ENCODE results near the gene TUBB2A.

The TUBB2A gene

GRCh38 chr6:3125815-3126214 lies 31.5 kb downstream of the TUBB2A start:
- no peak for DNase-seq (ENCODE audit: low read depth, low spot score)
- H3K9ac ChIP-seq (ENCODE audit: insufficient read length, low read depth), result no peak overlapping the region
- peaks cover 30% of the 10 kb centered on the region for H3K36me3 ChIP-seq (ENCODE audit: insufficient read depth, insufficient read length, low read length)
- no peaks in the 10 kb centered on the region for H3K4me1 ChIP-seq (ENCODE audit: insufficient read depth, insufficient read length)
- no peak overlapping the region for H3K4me3 ChIP-seq (ENCODE audit: insufficient read length, low read depth)
- no peaks in the 10 kb centered on the region for H3K9me3 ChIP-seq (ENCODE audit: insufficient read depth, low read length)
- H3K27me3 ChIP-seq (ENCODE audit: insufficient read depth, insufficient read length), result no peaks in the 10 kb centered on the region
- TF ChIP-seq YY1 (IDR thresholded peaks at IDR 0.05; ENCODE audit: insufficient read depth, insufficient read length), result no peak

- no peak overlapping the region for H3K9ac ChIP-seq (ENCODE audit: insufficient read length, low read depth)
- TF ChIP-seq YY1 (IDR thresholded peaks at IDR 0.05; ENCODE audit: insufficient read depth, insufficient read length) (no peak), ZNF274 (IDR thresholded peaks at IDR 0.05; ENCODE audit: low read depth, low read length) (no peak), SUZ12 (IDR thresholded peaks at IDR 0.05; ENCODE audit: extremely low read depth, insufficient read depth, insufficient read length) (no peak)
- peaks cover 22% of the 10 kb centered on the region for H3K36me3 ChIP-seq (ENCODE audit: insufficient read depth, insufficient read length, low read length)
- H3K4me1 ChIP-seq (ENCODE audit: insufficient read depth, insufficient read length), result no peaks in the 10 kb centered on the region
- DNase-seq (ENCODE audit: low read depth, low spot score), result no peak
- no peaks in the 10 kb centered on the region for H3K9me3 ChIP-seq (ENCODE audit: insufficient read depth, low read length)
- no peak overlapping the region for H3K4me3 ChIP-seq (ENCODE audit: insufficient read length, low read depth)
- no peaks in the 10 kb centered on the region for H3K27me3 ChIP-seq (ENCODE audit: insufficient read depth, insufficient read length)
These were observed 32.7 kb downstream of the TUBB2A start for GRCh38 chr6:3124667-3125066.

GRCh38 chr6:3122823-3123182 lies 34.5 kb downstream of the TUBB2A start:
- peaks cover 7% of the 10 kb centered on the region for H3K36me3 ChIP-seq (ENCODE audit: insufficient read depth, insufficient read length, low read length)
- H3K9me3 ChIP-seq (ENCODE audit: insufficient read depth, low read length), result no peaks in the 10 kb centered on the region
- no peaks in the 10 kb centered on the region for H3K27me3 ChIP-seq (ENCODE audit: insufficient read depth, insufficient read length)
- no peaks in the 10 kb centered on the region for H3K4me1 ChIP-seq (ENCODE audit: insufficient read depth, insufficient read length)
- no peak overlapping the region for H3K9ac ChIP-seq (ENCODE audit: insufficient read length, low read depth)
- TF ChIP-seq SUZ12 (IDR thresholded peaks at IDR 0.05; ENCODE audit: extremely low read depth, insufficient read depth, insufficient read length) (no peak), ZNF274 (IDR thresholded peaks at IDR 0.05; ENCODE audit: low read depth, low read length) (no peak), YY1 (IDR thresholded peaks at IDR 0.05; ENCODE audit: insufficient read depth, insufficient read length) (no peak)
- no peak overlapping the region for H3K4me3 ChIP-seq (ENCODE audit: insufficient read length, low read depth)
- DNase-seq (ENCODE audit: low read depth, low spot score), result no peak

- H3K4me3 ChIP-seq (ENCODE audit: insufficient read length, low read depth), result no peak overlapping the region
- no peak for DNase-seq (ENCODE audit: low read depth, low spot score)
- TF ChIP-seq YY1 (IDR thresholded peaks at IDR 0.05; ENCODE audit: insufficient read depth, insufficient read length), result no peak
- no peak for TF ChIP-seq ZNF274 (IDR thresholded peaks at IDR 0.05; ENCODE audit: low read depth, low read length)
- TF ChIP-seq SUZ12 (IDR thresholded peaks at IDR 0.05; ENCODE audit: extremely low read depth, insufficient read depth, insufficient read length), result no peak
- H3K9me3 ChIP-seq (ENCODE audit: insufficient read depth, low read length), result no peaks in the 10 kb centered on the region
- peaks cover 7% of the 10 kb centered on the region for H3K36me3 ChIP-seq (ENCODE audit: insufficient read depth, insufficient read length, low read length)
- H3K9ac ChIP-seq (ENCODE audit: insufficient read length, low read depth), result no peak overlapping the region
- H3K27me3 ChIP-seq (ENCODE audit: insufficient read depth, insufficient read length), result no peaks in the 10 kb centered on the region
- no peaks in the 10 kb centered on the region for H3K4me1 ChIP-seq (ENCODE audit: insufficient read depth, insufficient read length)
These were observed 36.6 kb downstream of the TUBB2A start for GRCh38 chr6:3120765-3121089.

GRCh38 chr6:3119040-3119723 lies 38.2 kb downstream of the TUBB2A start:
- peak overlapping the region; percentile 95 for H3K9ac ChIP-seq (ENCODE audit: insufficient read length, low read depth)
- H3K9me3 ChIP-seq (ENCODE audit: insufficient read depth, low read length), result no peaks in the 10 kb centered on the region
- no peak for DNase-seq (ENCODE audit: low read depth, low spot score)
- no peaks in the 10 kb centered on the region for H3K4me1 ChIP-seq (ENCODE audit: insufficient read depth, insufficient read length)
- H3K36me3 ChIP-seq (ENCODE audit: insufficient read depth, insufficient read length, low read length), result peaks cover 16% of the 10 kb centered on the region
- TF ChIP-seq YY1 (IDR thresholded peaks at IDR 0.05; ENCODE audit: insufficient read depth, insufficient read length) (no peak), SUZ12 (IDR thresholded peaks at IDR 0.05; ENCODE audit: extremely low read depth, insufficient read depth, insufficient read length) (no peak), ZNF274 (IDR thresholded peaks at IDR 0.05; ENCODE audit: low read depth, low read length) (no peak)
- no peaks in the 10 kb centered on the region for H3K27me3 ChIP-seq (ENCODE audit: insufficient read depth, insufficient read length)
- H3K4me3 ChIP-seq (ENCODE audit: insufficient read length, low read depth), result peak overlapping the region; percentile 88

GRCh38 chr6:3118353-3119039 lies 38.8 kb downstream of the TUBB2A start, which contains the start of gene BPHL:
Gene BPHL (plus strand): TSS chr6:3118711. CDS start chr6:3118741, 30 bp downstream.
- peak within 1 kb of the TSS; percentile 95 for H3K9ac ChIP-seq (ENCODE audit: insufficient read length, low read depth)
- H3K27me3 ChIP-seq (ENCODE audit: insufficient read depth, insufficient read length), result no peaks in the 10 kb centered on the region
- H3K4me3 ChIP-seq (ENCODE audit: insufficient read length, low read depth), result peak within 1 kb of the TSS; percentile 88
- H3K36me3 ChIP-seq (ENCODE audit: insufficient read depth, insufficient read length, low read length), result peaks cover 23% of the 10 kb centered on the region
- H3K4me1 ChIP-seq (ENCODE audit: insufficient read depth, insufficient read length), result no peaks in the 10 kb centered on the region
- no peaks in the 10 kb centered on the region for H3K9me3 ChIP-seq (ENCODE audit: insufficient read depth, low read length)
- TF ChIP-seq SUZ12 (IDR thresholded peaks at IDR 0.05; ENCODE audit: extremely low read depth, insufficient read depth, insufficient read length), result no peak
- DNase-seq (ENCODE audit: low read depth, low spot score), result peak; percentile 81

GRCh38 chr6:3117912-3118352 lies 39.4 kb downstream of the TUBB2A start:
- no peak for DNase-seq (ENCODE audit: low read depth, low spot score)
- TF ChIP-seq YY1 (IDR thresholded peaks at IDR 0.05; ENCODE audit: insufficient read depth, insufficient read length) (no peak), SUZ12 (IDR thresholded peaks at IDR 0.05; ENCODE audit: extremely low read depth, insufficient read depth, insufficient read length) (no peak), ZNF274 (IDR thresholded peaks at IDR 0.05; ENCODE audit: low read depth, low read length) (no peak)

More at GRCh38 chr6:3117912-3118352, 39.4 kb downstream of the TUBB2A start:
- H3K27me3 ChIP-seq (ENCODE audit: insufficient read depth, insufficient read length), result no peaks in the 10 kb centered on the region
- no peaks in the 10 kb centered on the region for H3K9me3 ChIP-seq (ENCODE audit: insufficient read depth, low read length)
- H3K4me1 ChIP-seq (ENCODE audit: insufficient read depth, insufficient read length), result no peaks in the 10 kb centered on the region
- peak overlapping the region; percentile 95 for H3K9ac ChIP-seq (ENCODE audit: insufficient read length, low read depth)
- peaks cover 28% of the 10 kb centered on the region for H3K36me3 ChIP-seq (ENCODE audit: insufficient read depth, insufficient read length, low read length)
- H3K4me3 ChIP-seq (ENCODE audit: insufficient read length, low read depth), result peak overlapping the region; percentile 88

Measured in NT2/D1 (cell line).